ENCODE results near the gene MYH11.
"Not testable (repeated sequence)": the region's sequence is repeated elsewhere in the genome, so short reads cannot be mapped to it uniquely, and the experiment has no call there.

MYH11 gene

DNA sequence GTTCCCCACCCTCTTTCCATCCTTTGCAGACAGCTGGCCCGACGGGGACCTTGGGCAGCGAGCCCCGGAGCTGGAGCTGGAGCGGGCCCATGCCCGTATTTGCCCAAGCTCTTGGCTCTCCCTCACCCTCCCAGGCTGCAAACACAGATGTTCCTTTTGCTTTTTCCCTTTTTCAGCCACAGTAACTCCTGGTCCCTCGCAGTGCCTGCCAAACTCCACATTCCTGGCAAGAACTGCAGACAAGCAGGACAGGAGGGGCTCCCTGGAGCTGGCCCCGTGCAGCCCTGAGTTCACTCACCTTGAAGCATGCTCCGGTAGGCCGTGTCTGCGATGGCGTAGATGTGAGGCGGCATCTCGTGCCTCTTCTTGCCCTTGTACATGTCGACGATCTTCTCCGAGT, 33.9 kb downstream of the MYH11 start:
- DNase-seq: no peak
- in situ Hi-C loops (cut with HindIII; ENCODE audit: low pct_ligation_motif_present, low pct_unique_long_range_greater_than_20kb, low sequenced_read_pairs): no loop called here

DNA sequence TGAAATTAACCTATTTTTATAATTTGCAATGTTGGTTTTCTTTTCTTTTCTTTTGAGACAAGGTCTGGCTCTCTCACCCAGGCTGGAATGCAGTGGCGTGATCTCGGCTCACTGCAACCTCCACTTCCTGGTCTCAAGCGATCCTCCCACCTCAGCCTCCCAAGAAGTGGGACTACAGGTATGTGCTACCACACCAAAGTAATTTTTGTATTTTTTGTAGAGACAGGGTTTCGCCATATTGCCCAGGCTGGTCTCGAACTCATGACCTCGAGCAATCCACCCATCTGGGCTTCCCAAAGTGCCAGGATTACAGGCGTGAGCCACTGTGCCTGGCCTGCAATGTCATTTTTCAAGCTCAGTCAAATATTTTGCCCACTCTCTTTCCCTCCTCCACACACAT, 36.0 kb downstream of the MYH11 start:
- in situ Hi-C loops (cut with HindIII; ENCODE audit: low pct_ligation_motif_present, low pct_unique_long_range_greater_than_20kb, low sequenced_read_pairs): no loop called here
- DNase-seq: no peak

DNA sequence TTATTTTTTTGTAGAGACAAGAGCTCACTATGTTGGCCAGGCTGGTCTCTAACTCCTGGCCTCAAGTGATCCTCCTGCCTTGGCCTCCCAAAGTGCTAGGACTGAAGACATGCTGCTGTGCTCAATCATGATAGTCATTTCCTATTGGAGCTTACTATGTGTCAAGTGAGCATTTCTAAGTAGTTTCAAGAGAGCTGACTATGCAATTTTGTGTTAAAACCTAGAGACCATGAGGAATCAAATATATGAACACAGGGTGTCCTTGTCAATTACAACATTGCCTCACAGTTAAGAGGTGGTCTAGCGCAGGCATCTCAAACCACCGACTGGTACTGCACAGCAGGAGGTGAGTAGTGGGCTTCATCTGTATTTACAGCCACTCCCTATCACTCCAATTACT, 37.8 kb downstream of the MYH11 start:
- DNase-seq: no peak
- in situ Hi-C loops (cut with HindIII; ENCODE audit: low pct_ligation_motif_present, low pct_unique_long_range_greater_than_20kb, low sequenced_read_pairs): no loop called here

DNA sequence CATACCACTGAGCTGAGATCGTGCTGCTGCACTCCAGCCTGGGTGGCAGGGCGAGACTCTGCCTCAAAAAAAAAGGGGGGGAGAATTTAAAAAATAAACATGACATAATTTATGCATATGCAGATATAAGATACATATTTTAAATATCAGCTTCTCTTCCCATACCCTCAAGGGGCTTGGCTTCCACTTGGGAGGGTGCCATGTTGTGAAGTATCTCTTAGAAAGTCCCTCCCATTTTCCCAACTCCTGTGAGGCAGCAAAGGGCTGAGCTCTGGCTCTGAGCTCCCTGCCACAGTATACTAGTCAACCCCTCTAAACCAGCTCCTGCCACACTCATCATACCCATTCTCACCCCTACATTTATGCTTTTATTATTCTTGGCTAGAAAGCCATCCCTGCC, 39.4 kb downstream of the MYH11 start:
- in situ Hi-C loops (cut with HindIII; ENCODE audit: low pct_ligation_motif_present, low pct_unique_long_range_greater_than_20kb, low sequenced_read_pairs): no loop called here
- no peak for DNase-seq

DNA sequence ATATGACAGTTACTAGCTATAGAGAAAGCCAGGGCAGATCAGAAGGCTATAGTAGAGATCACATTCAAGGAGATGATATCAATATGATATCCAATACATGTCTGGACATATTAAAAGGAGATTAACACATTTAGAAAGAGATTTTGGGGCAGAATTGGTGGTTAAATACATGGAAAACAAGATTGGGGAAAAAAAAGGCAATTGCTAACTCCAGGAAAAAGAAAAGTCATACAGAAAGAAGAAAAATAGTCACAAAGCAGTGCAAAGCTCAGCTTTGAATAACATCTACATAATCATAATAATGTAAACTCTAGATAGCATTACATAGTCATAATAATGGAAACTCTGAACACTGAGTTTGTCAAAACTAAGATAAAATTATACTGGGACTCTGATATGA, 40.6 kb downstream of the MYH11 start:
- in situ Hi-C loops (cut with HindIII; ENCODE audit: low pct_ligation_motif_present, low pct_unique_long_range_greater_than_20kb, low sequenced_read_pairs): no loop called here
- DNase-seq: no peak

DNA sequence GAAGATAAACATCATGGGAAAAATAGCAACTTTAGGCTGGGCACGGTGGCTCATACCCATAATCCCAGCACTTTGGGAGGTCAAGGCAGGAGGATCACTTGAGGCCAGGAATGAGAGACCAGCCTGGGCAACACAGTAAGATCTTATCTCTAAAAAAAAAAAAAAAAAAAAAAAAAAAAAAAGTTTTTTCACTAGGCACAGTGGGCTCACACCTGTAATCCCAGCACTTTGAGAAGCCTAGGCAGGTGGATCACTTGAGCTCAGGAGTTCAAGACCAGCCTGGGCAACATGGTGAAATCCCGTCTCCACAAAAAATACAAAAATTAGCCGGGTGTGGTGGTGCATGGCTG, 44.5 kb downstream of the MYH11 start:
- DNase-seq; in situ Hi-C loops (cut with HindIII; ENCODE audit: low pct_ligation_motif_present, low pct_unique_long_range_greater_than_20kb, low sequenced_read_pairs): not testable (repeated sequence)

DNA sequence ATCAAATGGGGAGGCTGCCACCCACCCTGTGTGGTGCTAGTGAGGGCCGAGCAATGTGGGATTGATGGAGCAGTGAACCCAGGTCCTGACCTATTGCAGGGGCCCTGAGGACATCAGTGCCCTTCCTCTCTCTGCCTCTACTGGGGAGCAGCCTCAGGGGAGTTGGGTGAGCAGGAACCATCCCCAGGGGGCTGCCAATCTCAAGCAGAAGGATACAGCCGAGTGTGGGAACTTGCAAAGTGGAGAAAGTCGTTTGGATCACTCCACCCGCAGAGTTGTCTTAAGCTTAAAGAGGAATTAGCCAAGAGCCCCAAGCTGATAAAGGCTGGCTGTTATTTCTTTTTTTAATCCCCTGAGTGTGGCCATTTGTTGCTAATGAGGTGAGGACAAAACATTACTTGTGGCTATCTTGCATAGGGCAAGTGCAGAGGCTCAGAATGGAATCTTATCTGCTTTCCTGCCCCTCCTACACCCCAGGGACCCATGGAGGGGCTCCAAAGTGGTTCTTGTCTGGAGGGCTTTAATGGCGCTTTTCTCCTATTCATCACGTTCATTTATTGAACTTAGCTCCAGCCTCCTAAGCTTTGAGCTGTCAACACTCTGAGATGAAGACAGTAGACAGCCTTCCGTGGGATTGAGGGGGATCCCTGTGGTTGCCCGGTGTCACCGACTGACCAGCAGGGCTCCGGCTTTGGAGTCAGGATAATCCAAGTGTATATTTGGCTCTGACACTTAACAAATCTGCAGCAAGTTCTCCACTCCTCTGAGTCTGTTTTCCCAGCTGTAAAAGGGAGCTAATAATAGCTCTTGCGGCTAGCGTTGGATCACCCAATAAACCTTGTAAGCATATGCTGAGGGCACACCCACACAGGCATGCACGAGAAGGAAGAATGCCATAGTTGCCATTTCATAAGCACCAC, 45.1 kb downstream of the MYH11 start:
- in situ Hi-C loops (cut with HindIII; ENCODE audit: low pct_ligation_motif_present, low pct_unique_long_range_greater_than_20kb, low sequenced_read_pairs): no loop called here
- no peak for DNase-seq

DNA sequence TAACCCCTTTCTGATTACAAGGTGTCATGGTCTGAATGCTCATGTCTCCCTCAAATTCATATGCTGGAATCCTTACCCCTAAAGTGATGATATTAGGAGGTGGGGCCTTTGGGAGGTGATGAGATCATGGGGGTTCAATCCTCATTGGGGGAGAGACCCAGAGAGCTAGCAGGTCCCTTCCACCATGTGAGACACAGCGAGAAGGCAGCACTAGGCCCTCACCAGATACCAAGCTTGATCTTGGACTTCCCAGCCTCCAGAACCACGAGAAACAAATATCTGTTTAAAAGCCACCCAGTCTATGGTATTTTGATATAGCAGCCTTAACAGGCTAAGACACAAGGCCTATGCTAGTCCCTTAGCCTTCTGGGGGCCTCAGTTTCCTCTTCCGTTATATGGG, 45.9 kb downstream of the MYH11 start:
- in situ Hi-C loops (cut with HindIII; ENCODE audit: low pct_ligation_motif_present, low pct_unique_long_range_greater_than_20kb, low sequenced_read_pairs): no loop called here
- DNase-seq: no peak

DNA sequence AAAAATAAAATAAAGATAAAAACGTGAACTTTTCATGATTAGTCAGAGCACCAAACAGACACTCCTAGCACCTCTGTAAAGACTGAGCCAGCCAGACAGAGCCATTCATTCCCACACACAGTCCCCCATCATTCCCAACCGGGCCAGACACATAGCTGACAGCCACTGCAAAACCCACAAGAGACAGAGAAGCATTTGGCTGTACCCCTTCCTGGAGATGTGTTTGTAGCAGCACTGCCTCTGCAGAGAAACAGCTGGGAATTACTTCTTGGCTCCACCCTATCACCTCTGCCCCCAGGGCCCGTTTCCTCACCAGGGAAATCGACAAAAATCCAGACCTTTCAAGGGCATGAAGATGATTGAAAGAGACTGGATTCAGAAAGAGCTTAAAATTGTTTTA, 46.4 kb downstream of the MYH11 start:
- in situ Hi-C loops (cut with HindIII; ENCODE audit: low pct_ligation_motif_present, low pct_unique_long_range_greater_than_20kb, low sequenced_read_pairs): no loop called here
- no peak for DNase-seq

DNA sequence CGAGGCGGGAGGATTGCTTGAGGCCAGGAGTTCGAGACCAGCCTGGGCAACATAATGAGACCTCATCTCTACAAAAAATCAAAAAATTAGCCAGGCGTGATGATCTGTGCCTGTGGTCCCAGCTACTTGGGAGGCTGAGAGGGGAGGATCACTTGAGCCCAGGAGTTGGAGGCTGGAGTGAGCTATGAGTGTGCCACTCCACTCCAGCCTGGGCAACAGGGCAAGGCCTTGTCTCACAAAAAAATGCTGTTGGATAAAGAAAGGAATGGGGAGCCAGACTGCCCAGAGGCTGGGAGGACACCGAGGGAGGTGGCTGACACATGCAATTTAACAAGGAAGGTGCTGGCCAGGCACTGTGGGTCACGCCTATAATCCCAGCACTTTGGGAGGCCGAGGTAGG, 47.5 kb downstream of the MYH11 start:
- in situ Hi-C loops (cut with HindIII; ENCODE audit: low pct_ligation_motif_present, low pct_unique_long_range_greater_than_20kb, low sequenced_read_pairs); DNase-seq: not testable (repeated sequence)

DNA sequence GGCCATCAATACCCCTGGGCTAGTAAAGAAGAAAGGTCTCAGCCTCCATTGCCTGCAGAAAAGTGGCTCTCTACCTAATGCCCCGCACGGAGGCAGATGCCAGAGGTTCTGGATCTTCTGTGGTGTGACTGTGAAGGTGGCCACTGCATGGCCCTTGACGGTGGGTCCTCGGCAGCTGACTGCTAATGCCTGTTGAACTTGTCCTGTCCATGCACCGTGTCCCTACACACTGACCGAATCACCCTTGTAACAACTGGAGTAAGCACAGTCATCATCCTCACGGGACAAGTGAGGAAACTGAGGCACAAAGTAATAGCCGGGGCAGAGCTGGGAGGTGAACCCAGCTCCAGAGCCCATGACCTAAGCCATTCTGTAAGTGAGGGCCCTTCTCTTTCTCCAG, 48.8 kb downstream of the MYH11 start:
- in situ Hi-C loops (cut with HindIII; ENCODE audit: low pct_ligation_motif_present, low pct_unique_long_range_greater_than_20kb, low sequenced_read_pairs): no loop called here

DNA sequence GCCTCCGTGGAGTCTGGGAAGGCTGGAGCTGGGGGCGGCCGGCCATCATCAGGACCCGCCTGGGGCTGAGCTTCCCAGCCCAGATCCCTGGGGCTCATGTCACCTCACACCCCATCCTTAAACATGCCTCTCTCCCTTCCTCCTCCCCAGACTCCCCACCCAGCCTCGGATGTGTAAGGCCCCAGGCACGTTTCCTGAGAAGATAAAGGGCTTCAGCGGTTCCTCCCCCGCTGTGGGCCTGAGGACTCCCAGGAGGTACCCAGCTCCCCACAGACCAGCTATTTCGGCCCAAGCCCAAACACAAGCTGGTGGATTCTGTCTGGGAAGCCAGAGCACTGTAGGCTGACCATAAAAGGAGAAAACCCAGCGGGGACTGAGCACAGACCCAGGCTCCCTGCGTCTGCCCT, 49.2 kb downstream of the MYH11 start:
- DNase-seq: no peak
- in situ Hi-C loops (cut with HindIII; ENCODE audit: low pct_ligation_motif_present, low pct_unique_long_range_greater_than_20kb, low sequenced_read_pairs): no loop called here

More for the DNA sequence above, 48.8 kb downstream of the MYH11 start:
- DNase-seq: no peak

DNA sequence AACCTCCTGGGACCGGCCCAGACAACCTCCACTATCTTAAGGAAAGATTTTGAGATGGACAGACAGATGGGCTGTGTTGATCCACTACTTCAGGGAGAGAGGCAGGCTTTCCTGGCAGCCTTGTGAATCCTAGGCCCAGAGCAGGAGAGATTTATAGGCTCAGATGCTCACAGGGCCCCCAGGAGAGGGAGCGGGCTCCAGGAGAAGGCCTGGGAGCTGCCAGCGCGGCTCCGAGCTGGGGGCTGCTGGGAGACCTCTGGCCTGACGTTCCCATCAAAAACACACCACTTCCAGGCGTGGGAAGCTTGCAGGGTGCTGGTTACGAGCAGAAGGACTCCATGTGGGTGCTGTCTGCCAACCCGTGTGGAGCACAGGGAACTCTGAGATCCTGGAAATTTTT, 53.2 kb downstream of the MYH11 start:
- in situ Hi-C loops (cut with HindIII; ENCODE audit: low pct_ligation_motif_present, low pct_unique_long_range_greater_than_20kb, low sequenced_read_pairs): no loop called here
- DNase-seq: no peak

DNA sequence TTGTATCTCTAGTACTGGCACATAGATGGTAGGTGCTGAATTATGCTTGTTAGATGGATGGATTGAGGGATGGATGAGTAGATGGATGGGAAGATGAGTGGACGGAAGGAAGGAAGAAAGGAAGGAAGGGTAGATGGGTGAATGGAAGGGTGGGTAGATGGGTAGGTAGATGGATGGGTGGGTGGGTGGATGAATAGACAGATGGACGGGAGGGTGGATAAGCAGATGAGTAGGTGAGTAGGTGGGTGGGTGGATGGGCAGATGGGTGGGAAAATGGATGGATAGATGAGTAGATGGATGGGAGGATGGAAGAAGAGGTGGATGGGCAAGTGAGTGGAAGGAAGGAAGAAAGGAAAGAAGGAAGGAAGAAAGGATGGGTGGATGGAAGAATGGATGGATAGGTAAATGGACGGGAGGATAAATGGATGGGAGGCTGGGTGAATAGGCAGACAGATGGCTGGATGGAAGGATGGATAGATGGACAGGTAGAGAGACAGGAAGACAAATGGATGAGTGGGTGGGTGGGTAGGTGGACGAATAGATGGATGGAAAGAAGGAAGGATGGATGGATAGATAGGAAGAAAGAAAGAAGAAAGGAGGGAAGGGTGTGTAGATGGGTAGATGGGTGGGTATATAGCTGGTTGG, 56.9 kb downstream of the MYH11 start:
- no peak for DNase-seq
- in situ Hi-C loops (cut with HindIII; ENCODE audit: low pct_ligation_motif_present, low pct_unique_long_range_greater_than_20kb, low sequenced_read_pairs): no loop called here

DNA sequence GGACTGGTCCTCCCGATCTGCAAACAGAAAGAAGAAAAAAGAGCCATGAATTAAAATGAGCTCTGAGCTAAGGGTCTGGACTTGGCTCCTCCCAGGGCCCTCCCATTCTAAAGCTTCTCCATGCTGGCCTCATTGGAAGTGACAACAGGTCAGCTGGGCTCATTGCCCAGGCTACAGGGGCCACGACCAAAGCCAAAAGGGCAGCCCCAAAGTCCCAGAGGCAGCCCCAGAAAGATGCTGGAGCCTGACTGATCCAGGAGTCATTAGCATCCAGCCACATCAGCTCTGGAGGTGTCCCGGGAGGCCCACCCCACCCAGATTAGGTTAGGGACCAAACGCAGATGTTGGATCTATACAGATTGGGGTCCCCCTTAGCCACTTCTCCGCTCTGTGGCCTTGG, 58.2 kb downstream of the MYH11 start:
- in situ Hi-C loops (cut with HindIII; ENCODE audit: low pct_ligation_motif_present, low pct_unique_long_range_greater_than_20kb, low sequenced_read_pairs): no loop called here
- DNase-seq: no peak

DNA sequence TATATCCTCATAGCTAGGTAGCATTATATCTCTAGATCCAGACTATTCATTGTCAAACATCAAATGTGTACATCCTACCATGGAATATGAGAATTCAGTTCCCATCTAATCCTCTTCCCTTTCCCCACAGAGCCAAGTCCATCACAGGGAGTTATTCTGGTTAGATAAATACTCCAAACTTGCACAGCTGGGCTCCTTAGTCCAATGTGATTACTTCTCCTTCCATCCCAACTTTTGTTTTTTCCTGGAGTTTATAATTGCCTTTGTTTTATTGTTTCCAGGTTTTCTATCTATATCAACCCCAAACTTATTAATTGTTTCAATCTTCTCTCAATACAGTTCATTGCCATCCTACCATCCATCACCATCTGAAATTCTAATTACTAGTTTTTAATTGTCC, 59.9 kb downstream of the MYH11 start:
- no peak for DNase-seq
- in situ Hi-C loops (cut with HindIII; ENCODE audit: low pct_ligation_motif_present, low pct_unique_long_range_greater_than_20kb, low sequenced_read_pairs): no loop called here

DNA sequence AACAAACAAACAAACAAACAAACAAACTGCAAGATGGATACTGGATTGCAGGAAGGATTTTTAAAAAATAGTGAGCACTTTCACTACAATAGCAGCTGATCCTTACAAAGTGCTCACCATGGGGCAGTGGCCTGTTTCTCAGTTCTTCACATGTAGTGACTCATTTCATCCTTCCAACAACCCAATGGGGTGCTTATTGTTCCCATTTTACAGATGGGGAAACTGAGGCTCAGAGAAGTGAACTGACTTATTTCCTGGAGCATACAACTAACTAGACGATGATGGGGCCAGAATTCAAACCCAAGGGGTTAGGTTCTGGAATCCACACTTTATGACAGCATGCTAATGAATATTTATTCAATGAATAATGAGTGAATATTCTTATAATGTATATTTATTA, 61.2 kb downstream of the MYH11 start:
- DNase-seq: no peak
- in situ Hi-C loops (cut with HindIII; ENCODE audit: low pct_ligation_motif_present, low pct_unique_long_range_greater_than_20kb, low sequenced_read_pairs): no loop called here

DNA sequence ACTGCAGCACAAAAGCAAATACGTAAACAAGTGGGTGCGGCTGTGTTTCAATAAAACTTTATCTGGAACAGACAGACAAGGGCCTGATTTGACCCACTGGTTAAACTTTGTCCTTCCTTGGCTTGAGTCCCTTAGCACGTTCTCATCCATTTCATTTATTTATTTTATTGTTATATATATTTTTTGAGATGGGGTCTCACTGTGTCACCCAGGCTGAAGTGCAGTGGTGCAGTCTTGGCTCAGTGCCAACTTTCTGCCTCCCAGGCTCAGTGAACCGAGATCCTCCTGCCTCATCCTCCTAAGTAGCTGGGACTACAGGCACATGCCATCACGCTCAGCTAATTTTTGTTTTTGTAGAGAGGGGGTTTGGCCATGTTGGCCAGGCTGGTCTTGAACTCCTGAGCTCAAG, 64.3 kb downstream of the MYH11 start:
- in situ Hi-C loops (cut with HindIII; ENCODE audit: low pct_ligation_motif_present, low pct_unique_long_range_greater_than_20kb, low sequenced_read_pairs): no loop called here
- DNase-seq: no peak

DNA sequence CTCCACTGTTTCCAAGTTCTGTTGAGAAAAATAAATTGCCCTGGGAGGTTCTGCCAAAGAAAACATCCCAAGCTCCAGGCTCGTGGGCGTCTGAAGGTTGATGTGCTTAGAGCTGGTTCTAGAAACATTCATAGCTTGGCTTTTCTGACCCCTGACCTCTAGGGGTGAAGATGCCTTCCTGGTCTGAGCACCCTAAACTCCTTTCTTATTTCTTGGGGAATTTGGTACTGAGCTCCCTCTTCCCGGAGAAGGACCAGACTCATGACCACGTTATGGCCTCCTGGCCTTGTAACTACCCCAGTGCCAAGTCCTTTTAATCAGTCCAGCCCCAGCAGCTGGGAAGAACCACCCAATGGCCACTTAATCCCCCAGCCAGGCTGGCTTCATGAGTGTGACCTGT, 66.4 kb downstream of the MYH11 start:
- in situ Hi-C loops (cut with HindIII; ENCODE audit: low pct_ligation_motif_present, low pct_unique_long_range_greater_than_20kb, low sequenced_read_pairs): no loop called here
- no peak for DNase-seq

DNA sequence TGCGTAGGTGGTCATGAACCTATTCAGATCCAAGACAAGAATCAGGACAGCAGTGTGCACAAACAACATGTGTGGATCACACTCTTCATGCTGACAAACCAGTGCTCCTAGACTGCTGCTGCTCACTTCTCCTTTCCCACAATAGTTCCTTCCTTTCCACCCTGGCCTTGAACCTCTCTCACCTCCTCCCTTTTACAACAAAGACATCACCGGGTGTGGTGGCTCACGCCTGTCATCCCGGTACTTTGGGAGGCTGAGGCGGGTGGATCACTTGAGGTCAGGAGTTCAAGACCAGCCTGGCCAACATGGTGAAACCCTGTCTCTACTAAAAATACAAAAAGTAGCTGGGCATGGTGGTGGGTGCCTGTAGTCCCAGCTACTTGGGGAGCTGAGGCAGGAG, 67.0 kb downstream of the MYH11 start:
- in situ Hi-C loops (cut with HindIII; ENCODE audit: low pct_ligation_motif_present, low pct_unique_long_range_greater_than_20kb, low sequenced_read_pairs); DNase-seq: not testable (repeated sequence)
